ENCODE data around the gene ZNF438. TPM values are rescaled to one million over a fixed set of nuclear protein-coding genes. Genes with fewer than 3 reads are reported as not detected.

The ZNF438 gene
- total and polyA plus RNA-seq, 10 of the 15 experiments (the other 5 are each of a cell fraction or from before 2014, with no cell fraction given) = 0.93 to 5.2 (median 1.9) TPM

- intact Hi-C loops (cut with micrococcal nuclease; ENCODE audit: unreplicated experiment) (no loop called here), in situ Hi-C loops (cut with MboI) (no loop called here)
- H3K4me2 ChIP-seq (ENCODE audit: control insufficient read depth, insufficient read depth) = no peak overlapping the region
- TF ChIP-seq YY1 (IDR thresholded peaks at IDR 0.05; ENCODE audit: low read depth, low read length) = no peak
- FAIRE-seq (no peak), ATAC-seq (no peak), DNase-seq (ENCODE audit: low read depth, low spot score) (no peak)
- ChIA-PET CTCF (interaction anchor here (1.0 to 1.2 kb wide), 2 partner anchors 14 to 802 kb away, joined by 3 to 5 read pairs; no protein-coding TSS in a partner anchor), RAD21 (ENCODE audit: unreplicated experiment) (no interaction called here), POLR2A (no interaction called here), SMC1A (ENCODE audit: uncharacterized antibody, unreplicated experiment) (interaction anchor here (0.9 to 1.4 kb wide), 3 partner anchors 9 to 51 kb away, joined by 3 read pairs; no protein-coding TSS in a partner anchor)
- peaks cover 10% of the 10 kb centered on the region; the same call in 2 of the 3 replicates for H3K9me3 ChIP-seq (replicated peaks; ENCODE audit: control insufficient read depth, insufficient read depth, low read length)
- no peak overlapping the region for H3K27ac ChIP-seq (ENCODE audit: control insufficient read depth, insufficient read depth)
- no peak overlapping the region for H3K9ac ChIP-seq (ENCODE audit: control insufficient read depth, insufficient read depth, low read length)
- H3K79me2 ChIP-seq (ENCODE audit: control insufficient read depth, insufficient read depth, low read length) = no peaks in the 10 kb centered on the region
- no peaks in the 10 kb centered on the region for H4K20me1 ChIP-seq (ENCODE audit: control insufficient read depth, insufficient read depth)
- 40% methylated on average over 1 of the region's 1 CpG for WGBS (ENCODE audit: insufficient coverage, insufficient replicate concordance, low lambda C conversion rate, missing lambda C conversion rate)
- no peaks in the 10 kb centered on the region for H3K4me1 ChIP-seq (ENCODE audit: control insufficient read depth, insufficient read depth, low read length)
- no peak overlapping the region for H3K4me3 ChIP-seq
- H3K36me3 ChIP-seq (ENCODE audit: control insufficient read depth in 2 of 2, insufficient read depth in 2 of 2, low read length in 1 of 2) = no peaks in the 10 kb centered on the region
- no peak overlapping the region for H2AFZ ChIP-seq (ENCODE audit: control insufficient read depth, low read depth, low read length)
- H3K27me3 ChIP-seq (replicated peaks in 1 of 2; ENCODE audit: control insufficient read depth in 2 of 2, insufficient read depth in 2 of 2, low read length in 1 of 2) = no peaks in the 10 kb centered on the region
- BruUV-seq (replicated peaks) = no TSS peak
These were observed 46.2 kb downstream of the ZNF438 start for GRCh38 chr10:30985512-30985911.

- Histone ChIP-seq H3K9me3 (replicated peaks; ENCODE audit: control insufficient read depth, insufficient read depth, low read length) (peaks cover 10% of the 10 kb centered on the region; the same call in 2 of the 3 replicates), H4K20me1 (ENCODE audit: control insufficient read depth, insufficient read depth) (no peaks in the 10 kb centered on the region), H3K79me2 (ENCODE audit: control insufficient read depth, insufficient read depth, low read length) (no peaks in the 10 kb centered on the region), H3K4me2 (ENCODE audit: control insufficient read depth, insufficient read depth) (no peak overlapping the region), H2AFZ (ENCODE audit: control insufficient read depth, low read depth, low read length) (no peak overlapping the region), H3K4me1 (ENCODE audit: control insufficient read depth, insufficient read depth, low read length) (no peaks in the 10 kb centered on the region), H3K9ac (ENCODE audit: control insufficient read depth, insufficient read depth, low read length) (no peak overlapping the region), H3K4me3 (no peak overlapping the region), H3K27ac (ENCODE audit: control insufficient read depth, insufficient read depth) (no peak overlapping the region), H3K36me3 (ENCODE audit: control insufficient read depth in 2 of 2, insufficient read depth in 2 of 2, low read length in 1 of 2) (no peaks in the 10 kb centered on the region), H3K27me3 (replicated peaks in 1 of 2; ENCODE audit: control insufficient read depth in 2 of 2, insufficient read depth in 2 of 2, low read length in 1 of 2) (no peaks in the 10 kb centered on the region)
- WGBS (ENCODE audit: insufficient coverage, insufficient replicate concordance, low lambda C conversion rate, missing lambda C conversion rate) = 97% methylated on average over 4 of the region's 4 CpGs
- ChIA-PET POLR2A (no interaction called here), SMC1A (ENCODE audit: uncharacterized antibody, unreplicated experiment) (interaction anchor here (0.7 to 1.4 kb wide), 4 partner anchors 10 to 416 kb away, joined by 3 read pairs; no protein-coding TSS in a partner anchor), CTCF (interaction anchor here (1.2 kb wide), 1 partner anchor 15 kb away, joined by 5 read pairs; no protein-coding TSS in a partner anchor), RAD21 (ENCODE audit: unreplicated experiment) (no interaction called here)
- DNase-seq (ENCODE audit: low read depth, low spot score) (no peak), ATAC-seq (no peak), FAIRE-seq (no peak)
- BruUV-seq (replicated peaks) = no TSS peak
- intact Hi-C loops (cut with micrococcal nuclease; ENCODE audit: unreplicated experiment) (no loop called here), in situ Hi-C loops (cut with MboI) (no loop called here)
- TF ChIP-seq ATF3 (IDR thresholded peaks at IDR 0.05; ENCODE audit: borderline replicate concordance, extremely low read depth, low read depth, low read length) (no peak), NFYA (IDR thresholded peaks at IDR 0.05; ENCODE audit: borderline replicate concordance, low read depth, low read length) (no peak), STAT1 (conservative IDR thresholded peaks at IDR 0.05) (no peak), ZBED1 (IDR thresholded peaks at IDR 0.05; ENCODE audit: borderline replicate concordance) (no peak), POLR2AphosphoS5 (IDR thresholded peaks at IDR 0.05; ENCODE audit: low read length) (no peak), MEF2A (IDR thresholded peaks at IDR 0.05; ENCODE audit: insufficient read depth, low read depth, low read length) (no peak), HDAC2 (IDR thresholded peaks at IDR 0.05) (no peak), CREM (IDR thresholded peaks at IDR 0.05; ENCODE audit: low read depth) (no peak), NFIC (IDR thresholded peaks at IDR 0.05; ENCODE audit: low read depth, low read length) (no peak), WRNIP1 (IDR thresholded peaks at IDR 0.05; ENCODE audit: borderline replicate concordance, low read depth, low read length) (no peak), BACH1 (IDR thresholded peaks at IDR 0.05; ENCODE audit: borderline replicate concordance) (no peak), BCL11A (IDR thresholded peaks at IDR 0.05; ENCODE audit: low read depth, low read length) (no peak)
- TF ChIP-seq, protein P1, sequence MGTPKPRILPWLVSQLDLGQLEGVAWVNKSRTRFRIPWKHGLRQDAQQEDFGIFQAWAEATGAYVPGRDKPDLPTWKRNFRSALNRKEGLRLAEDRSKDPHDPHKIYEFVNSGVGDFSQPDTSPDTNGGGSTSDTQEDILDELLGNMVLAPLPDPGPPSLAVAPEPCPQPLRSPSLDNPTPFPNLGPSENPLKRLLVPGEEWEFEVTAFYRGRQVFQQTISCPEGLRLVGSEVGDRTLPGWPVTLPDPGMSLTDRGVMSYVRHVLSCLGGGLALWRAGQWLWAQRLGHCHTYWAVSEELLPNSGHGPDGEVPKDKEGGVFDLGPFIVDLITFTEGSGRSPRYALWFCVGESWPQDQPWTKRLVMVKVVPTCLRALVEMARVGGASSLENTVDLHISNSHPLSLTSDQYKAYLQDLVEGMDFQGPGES (IDR thresholded peaks at IDR 0.05) = no peak
These were observed 46.9 kb downstream of the ZNF438 start for GRCh38 chr10:30984563-30985328.
